GM21737 (cell line): ENCODE measurements around the gene PLCB3.
A peak's percentile ranks its signal among the peaks of the same experiment; 100 is the strongest.

Experiments
- ATAC-seq: cut with Tn5 transposase; IDR thresholded peaks from one replicate; pipeline ENCODE4 v1.9.1; 2021; ENCODE audit warnings: mild to moderate bottlenecking, moderate library complexity; ENCODE audit not compliant: unreplicated experiment

Gene PLCB3

DNA sequence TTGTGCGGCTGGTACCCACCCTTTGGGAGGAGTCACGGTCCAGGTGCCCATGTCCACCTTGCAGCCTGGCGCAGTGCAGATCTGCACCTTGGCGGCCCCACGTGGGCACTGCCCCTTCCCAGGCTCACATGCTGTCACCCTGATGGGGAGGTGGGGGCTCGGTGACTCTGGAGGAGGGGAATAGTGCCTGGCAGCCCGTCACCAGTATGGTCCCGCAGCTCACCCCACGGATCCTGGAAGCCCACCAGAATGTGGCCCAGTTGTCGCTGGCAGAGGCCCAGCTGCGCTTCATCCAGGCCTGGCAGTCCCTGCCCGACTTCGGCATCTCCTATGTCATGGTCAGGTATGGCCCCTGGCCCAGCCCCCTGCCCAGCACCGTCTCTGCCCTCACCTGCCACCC is 30.5 kb upstream of the PLCB3 start:
- no peak for ATAC-seq

- ATAC-seq, result no peak
These were observed 28.7 kb upstream of the PLCB3 start for GRCh38 chr11:64222651-64223000.

DNA sequence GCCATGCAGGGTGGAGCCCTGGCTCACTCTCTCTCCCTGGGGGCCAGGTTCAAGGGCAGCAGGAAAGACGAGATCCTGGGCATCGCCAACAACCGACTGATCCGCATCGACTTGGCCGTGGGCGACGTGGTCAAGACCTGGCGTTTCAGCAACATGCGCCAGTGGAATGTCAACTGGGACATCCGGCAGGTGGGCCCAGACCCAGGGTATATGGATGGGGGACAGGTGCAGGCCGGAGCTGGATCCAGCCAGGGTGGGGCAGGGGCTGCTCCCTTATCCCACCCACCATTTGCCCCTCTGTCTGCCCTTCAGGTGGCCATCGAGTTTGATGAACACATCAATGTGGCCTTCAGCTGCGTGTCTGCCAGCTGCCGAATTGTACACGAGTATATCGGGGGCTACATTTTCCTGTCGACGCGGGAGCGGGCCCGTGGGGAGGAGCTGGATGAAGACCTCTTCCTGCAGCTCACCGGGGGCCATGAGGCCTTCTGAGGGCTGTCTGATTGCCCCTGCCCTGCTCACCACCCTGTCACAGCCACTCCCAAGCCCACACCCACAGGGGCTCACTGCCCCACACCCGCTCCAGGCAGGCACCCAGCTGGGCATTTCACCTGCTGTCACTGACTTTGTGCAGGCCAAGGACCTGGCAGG is 28.2 kb upstream of the PLCB3 start:
- ATAC-seq, result no peak

GRCh38 chr11:64224151-64224890 is 27.0 kb upstream of the PLCB3 start:
- ATAC-seq, result no peak

DNA sequence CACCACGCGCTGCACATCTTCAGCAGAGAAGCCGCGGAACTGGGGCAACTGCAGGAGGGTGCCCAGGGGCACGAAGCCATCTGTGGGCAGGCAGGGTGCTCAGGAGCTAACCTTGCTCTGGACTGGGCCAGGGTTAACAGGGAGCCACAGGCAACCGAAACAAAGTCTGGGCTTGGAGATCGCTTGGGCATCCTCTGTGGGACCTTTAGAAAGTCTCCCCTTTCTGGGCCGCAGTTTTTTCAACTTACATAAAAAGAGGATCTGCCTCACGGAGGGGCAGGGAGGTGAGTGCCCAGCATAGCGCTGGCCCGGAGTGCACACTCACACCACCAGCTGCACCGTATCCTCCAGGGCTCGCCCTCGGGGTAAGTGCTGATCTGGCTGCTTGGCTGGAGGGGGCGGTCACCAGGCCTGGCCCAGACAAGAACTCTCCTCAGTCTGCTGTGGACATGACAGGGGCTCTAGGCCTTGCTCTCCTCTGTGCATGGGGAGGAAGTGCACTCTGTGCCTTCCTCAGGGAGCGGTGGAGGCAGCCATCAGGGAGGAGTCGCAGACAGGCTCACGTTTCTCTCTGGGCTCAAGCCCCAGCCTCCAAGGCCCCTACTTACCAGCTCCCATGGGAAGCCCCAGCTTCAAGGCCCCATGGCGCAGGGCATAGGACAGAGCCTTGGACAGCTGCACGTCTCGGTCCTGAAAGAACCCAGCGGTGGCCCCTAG is 26.3 kb upstream of the PLCB3 start:
- no peak for ATAC-seq

- ATAC-seq, result peak; percentile 42
These were observed 25.5 kb upstream of the PLCB3 start, which contains the start of the genes NUDT22 and TRPT1 for GRCh38 chr11:64225608-64226506. Gene NUDT22 (plus strand): TSS chr11:64226274. CDS start chr11:64226653, 379 bp downstream. Gene TRPT1 (minus strand): TSS chr11:64226186. CDS start chr11:64225860, 326 bp downstream.

GRCh38 chr11:64226507-64227051 is 24.8 kb upstream of the PLCB3 start:
- ATAC-seq, result no peak

- ATAC-seq, result no peak
These were observed 23.8 kb upstream of the PLCB3 start for GRCh38 chr11:64227405-64227956.

DNA sequence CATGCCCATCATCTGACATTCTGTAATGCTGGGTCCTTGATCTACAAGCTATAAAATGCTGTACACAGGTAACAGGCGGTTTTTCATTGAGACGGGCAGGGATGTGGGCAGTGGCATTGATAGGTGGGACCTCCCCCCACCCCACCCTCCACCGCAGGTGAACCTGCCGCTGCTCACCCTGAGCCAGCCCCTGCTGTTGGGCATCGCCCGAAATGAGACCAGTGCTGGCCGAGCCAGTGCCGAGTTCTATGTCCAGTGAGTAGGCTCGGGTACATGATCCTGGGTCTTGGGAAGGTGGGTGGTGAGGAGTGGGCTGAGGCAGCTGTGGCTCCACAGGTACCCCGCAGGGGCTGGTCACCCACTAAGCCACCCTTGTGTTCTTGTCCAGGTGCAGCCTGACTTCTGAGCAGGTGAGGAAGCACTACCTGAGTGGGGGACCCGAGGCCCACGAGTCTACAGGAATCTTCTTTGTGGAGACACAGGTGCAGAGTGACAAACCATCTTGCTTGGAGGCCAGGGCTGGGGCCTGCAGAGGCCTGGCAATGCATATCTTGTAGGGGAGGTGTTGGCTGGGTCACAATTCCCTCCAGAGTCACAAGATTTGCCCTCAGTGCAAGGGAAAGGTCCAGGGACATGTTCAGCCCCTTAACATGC is 22.1 kb upstream of the PLCB3 start:
- ATAC-seq, result no peak

DNA sequence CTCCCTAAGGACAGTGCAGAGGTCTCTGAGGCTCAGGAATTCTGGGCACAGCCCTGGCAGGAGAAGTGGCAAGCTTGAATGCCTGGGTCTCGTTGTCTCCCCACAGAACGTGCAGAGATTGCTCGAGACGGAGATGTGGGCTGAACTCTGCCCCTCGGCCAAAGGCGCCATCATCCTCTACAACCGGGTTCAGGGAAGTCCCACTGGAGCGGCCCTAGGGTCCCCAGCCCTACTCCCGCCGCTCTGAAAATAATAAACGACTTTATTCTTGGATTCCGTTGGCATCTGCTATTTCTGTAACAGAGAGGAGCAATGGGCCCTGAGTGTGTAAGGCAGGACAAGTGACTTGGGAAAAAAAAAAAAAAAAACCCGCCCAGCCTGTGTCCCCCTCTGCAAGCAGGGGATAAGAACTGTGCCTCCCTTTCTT is 21.6 kb upstream of the PLCB3 start:
- no peak for ATAC-seq

DNA sequence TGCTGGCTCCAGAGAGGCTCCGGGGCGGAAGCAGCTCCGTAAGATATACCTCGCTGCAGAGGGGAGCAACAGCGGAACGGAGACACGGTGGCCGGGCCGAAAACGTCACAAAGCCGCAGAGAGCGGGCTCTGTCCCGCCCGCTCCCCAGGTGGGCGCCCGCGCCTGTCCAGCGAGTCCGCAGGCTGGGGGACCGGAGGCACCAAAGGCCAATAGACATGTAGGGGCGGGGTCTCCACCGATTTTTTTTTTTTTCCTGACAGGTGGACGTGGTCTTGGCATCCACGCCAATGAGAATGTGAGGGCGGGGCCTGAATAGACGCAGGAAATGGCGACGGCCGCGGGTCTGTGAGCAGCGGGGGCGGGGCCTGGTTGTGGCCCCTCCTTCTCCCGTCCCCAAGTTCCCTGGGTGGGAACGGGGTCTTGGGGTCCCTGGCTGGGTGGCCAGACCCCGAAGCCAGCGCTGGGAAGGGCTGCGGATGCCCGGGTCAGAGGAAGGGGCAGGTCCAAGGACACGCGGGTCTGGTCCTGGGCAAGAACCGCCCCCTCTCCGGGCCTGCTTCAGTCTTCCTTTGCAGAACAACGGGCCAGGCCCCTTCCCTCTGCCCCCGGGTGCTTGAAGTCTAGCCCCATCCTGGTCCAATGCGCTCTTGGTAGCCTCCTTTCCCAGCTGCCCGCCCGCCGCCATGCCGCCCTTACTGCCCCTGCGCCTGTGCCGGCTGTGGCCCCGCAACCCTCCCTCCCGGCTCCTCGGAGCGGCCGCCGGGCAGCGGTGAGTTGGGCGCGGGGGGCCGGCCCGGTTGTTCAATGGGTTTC is 21.0 kb upstream of the PLCB3 start, which contains the start of gene DNAJC4:
Gene DNAJC4 (plus strand): TSS at position 378 of the 814 bp plus-strand sequence. CDS start 307 bp downstream, at position 685.
- ATAC-seq, result peak; percentile 48

DNA sequence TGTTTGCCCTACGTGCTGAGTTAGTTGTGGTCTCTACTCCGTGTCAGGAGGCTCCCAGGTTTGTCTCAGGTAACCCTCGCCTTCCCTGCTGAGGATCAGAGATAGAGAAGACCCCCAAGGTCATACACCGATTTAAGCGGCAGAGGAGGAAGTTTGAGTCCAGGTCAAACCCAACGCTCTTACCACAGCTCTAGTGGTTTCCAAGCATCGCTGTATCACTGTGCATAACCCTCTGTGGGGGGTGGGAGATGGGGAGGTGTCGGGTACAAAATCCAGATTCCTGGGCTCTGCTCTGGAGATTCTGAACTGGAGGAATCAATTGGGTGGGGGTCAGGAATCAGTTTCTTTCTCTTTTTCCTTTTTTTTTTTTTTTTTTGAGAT is 20.4 kb upstream of the PLCB3 start:
- no peak for ATAC-seq

- no peak for ATAC-seq
These were observed 19.8 kb upstream of the PLCB3 start for GRCh38 chr11:64231546-64231945.

DNA sequence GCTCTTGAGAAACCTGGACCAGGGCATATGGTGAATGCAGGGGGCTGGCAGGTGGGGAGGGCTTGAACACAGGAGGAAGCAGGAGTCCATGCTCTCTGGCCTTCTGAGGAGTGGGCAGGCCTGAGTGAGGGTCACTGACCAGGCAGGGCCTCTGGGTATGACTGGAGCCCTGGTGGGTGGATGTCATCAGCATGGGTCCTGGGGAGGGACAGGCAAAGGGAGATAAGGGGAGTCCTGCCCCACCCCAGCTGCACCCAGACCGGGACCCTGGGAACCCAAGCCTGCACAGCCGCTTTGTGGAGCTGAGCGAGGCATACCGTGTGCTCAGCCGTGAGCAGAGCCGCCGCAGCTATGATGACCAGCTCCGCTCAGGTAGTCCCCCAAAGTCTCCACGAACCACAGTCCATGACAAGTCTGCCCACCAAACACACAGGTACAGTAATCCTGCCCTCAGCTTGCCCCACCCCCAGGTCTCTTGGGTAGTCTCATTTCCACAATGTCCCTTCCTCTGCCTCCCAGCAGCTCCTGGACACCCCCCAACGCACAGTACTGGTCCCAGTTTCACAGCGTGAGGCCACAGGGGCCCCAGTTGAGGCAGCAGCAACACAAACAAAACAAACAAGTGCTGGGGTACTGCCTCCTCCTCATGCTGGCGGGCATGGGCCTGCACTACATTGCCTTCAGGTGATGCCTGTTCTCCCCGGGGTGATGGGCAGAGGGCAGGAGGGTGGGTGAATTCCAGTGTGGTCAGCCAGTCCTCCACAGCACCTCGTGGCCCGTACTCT is 19.0 kb upstream of the PLCB3 start:
- no peak for ATAC-seq

- no peak for ATAC-seq
These were observed 18.4 kb upstream of the PLCB3 start for GRCh38 chr11:64232967-64233315.

GRCh38 chr11:64233913-64234586 is 17.3 kb upstream of the PLCB3 start, which contains the start of gene VEGFB:
Gene VEGFB (plus strand): TSS chr11:64234584. CDS start chr11:64234834, 250 bp downstream.
- ATAC-seq, result no peak

- no peak for ATAC-seq
These were observed 16.5 kb upstream of the PLCB3 start for GRCh38 chr11:64234647-64235379.
